Astrocyte of the cerebellum (primary cell): ENCODE data around the gene KBTBD8.

ENCODE experiments used
- DNase-seq: peaks from one replicate; pipeline ENCODE4 v3.0.0-alpha.2; 2011; ENCODE audit warnings: low read depth
- H3K4me3 ChIP-seq: 2 replicates; pipeline ENCODE4 v1.5.1; 2011; ENCODE audit warnings: mild to moderate bottlenecking, low read depth, low read length, moderate library complexity
- in situ Hi-C: cut with HindIII; loops from 2 replicates; pipeline ENCODE4 v1.10.0; 2017; ENCODE audit warnings: low sequenced_read_pairs
- TF ChIP-seq, protein P1 (sequence below): IDR thresholded peaks from 2 replicates; pipeline ENCODE4 v1.5.1; 2012; ENCODE audit warnings: low read length, low read depth, moderate library complexity, mild to moderate bottlenecking; ENCODE audit errors: missing control alignments

Gene KBTBD8

GRCh38 chr3:66957367-66957766, 40.7 kb upstream of the KBTBD8 start:
- no peak for DNase-seq
- H3K4me3 ChIP-seq = no peak overlapping the region
- in situ Hi-C loops = no loop called here
- TF ChIP-seq, protein P1, sequence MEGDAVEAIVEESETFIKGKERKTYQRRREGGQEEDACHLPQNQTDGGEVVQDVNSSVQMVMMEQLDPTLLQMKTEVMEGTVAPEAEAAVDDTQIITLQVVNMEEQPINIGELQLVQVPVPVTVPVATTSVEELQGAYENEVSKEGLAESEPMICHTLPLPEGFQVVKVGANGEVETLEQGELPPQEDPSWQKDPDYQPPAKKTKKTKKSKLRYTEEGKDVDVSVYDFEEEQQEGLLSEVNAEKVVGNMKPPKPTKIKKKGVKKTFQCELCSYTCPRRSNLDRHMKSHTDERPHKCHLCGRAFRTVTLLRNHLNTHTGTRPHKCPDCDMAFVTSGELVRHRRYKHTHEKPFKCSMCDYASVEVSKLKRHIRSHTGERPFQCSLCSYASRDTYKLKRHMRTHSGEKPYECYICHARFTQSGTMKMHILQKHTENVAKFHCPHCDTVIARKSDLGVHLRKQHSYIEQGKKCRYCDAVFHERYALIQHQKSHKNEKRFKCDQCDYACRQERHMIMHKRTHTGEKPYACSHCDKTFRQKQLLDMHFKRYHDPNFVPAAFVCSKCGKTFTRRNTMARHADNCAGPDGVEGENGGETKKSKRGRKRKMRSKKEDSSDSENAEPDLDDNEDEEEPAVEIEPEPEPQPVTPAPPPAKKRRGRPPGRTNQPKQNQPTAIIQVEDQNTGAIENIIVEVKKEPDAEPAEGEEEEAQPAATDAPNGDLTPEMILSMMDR = no peak

GRCh38 chr3:66958067-66958466, 40.0 kb upstream of the KBTBD8 start:
- H3K4me3 ChIP-seq = no peak overlapping the region
- TF ChIP-seq, protein P1 = no peak
- in situ Hi-C loops = no loop called here
- DNase-seq = no peak

DNA sequence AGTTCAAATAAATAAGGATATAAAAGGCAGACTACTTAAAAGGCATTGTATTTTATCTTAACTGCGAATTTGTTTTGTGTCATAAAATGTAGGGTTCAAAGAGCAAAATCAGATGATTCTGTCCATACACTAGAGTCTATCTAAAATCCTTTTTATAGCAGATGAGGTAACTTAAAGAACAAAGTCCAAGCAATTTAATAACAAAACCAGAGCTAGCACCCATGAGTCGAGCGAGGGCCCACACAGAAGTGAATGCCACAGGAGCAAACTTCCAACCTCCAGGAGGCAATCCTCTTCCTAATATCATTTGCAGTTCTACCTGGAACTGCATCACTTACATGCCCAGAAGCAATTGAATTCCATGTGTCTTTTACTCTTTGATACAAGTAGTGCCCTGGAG, 35.4 kb upstream of the KBTBD8 start:
- TF ChIP-seq, protein P1 = no peak
- no peak overlapping the region for H3K4me3 ChIP-seq
- DNase-seq = no peak
- in situ Hi-C loops = no loop called here

DNA sequence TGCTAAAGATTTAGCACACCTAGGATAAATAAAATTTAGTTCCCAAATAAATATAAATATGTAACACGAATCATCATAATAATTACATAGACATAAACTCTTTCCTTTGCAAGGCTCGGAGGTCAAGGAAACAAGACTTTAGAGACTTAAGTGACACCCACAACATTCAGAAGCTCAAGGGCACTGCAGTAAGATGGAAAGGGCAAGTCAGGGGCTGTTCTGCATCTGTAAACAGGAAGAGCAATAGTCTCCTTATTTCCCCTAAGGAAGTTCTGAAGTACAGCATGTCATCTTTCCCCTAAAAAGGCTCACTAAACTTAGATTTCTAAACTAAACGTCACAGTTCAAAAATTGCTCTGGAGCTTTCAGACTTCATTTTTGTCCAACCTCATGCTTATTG, 26.9 kb upstream of the KBTBD8 start:
- in situ Hi-C loops = no loop called here
- TF ChIP-seq, protein P1 = no peak
- no peak overlapping the region for H3K4me3 ChIP-seq
- DNase-seq = no peak

DNA sequence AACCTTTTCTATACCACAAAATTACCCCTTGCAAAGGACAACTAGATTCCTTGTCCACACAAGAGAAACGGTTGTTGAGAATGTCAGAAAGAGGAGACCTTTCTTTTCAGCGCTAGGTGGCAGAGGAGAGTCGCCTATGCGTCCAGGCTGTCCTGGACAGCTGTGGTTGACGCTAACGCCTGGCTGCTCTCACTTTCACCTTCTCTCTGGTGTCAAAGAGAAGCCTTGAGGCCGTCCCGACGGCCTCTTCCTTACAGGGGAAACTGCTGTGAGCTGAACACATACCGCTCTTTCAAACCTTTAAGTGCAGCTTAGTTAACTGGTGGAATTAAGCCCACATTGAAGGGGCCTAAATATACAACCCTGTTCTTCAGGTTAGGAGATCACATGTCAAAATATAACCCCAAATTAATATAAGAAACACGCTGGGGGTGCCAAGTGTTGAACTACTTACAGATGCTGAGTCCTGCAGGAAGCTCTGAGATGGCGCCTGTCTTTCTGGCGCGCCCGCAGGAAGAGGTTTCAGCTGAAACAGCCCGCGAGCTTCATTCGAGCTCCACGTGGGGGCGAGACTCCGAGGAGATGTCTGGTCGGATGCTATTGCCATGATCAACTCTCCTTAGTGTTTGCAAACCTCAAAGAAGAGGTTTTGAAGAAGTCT, 26.1 kb upstream of the KBTBD8 start:
- H3K4me3 ChIP-seq = peak overlapping the region; percentile 27
- in situ Hi-C loops = no loop called here
- DNase-seq = peak; percentile 28
- TF ChIP-seq, protein P1 = peak; percentile 88

GRCh38 chr3:66980791-66981190, 17.3 kb upstream of the KBTBD8 start:
- TF ChIP-seq, protein P1 = no peak
- in situ Hi-C loops = no loop called here
- DNase-seq = no peak
- no peak overlapping the region for H3K4me3 ChIP-seq

DNA sequence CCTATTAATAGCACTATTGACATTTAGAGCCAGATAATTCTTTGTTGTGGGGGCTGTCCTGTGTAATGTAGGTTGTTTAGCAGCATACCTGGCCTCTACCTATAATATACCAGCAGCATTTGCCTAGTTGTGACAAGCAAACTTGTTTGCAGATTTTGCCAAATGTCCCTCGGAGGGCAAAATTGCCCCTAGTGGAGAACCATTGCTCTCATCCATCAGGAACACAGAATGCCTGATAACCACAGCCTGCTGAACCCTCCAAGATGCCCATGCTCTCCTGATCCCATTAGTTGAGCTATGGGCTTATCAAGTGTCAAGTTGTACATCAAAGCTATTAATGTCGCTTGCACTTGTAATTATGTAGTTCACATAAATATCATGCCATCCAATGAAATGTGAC, 15.0 kb upstream of the KBTBD8 start:
- TF ChIP-seq, protein P1 = no peak
- H3K4me3 ChIP-seq = no peak overlapping the region
- no peak for DNase-seq
- in situ Hi-C loops = no loop called here
